Measurements from ENCODE around the gene FN1.

- TF ChIP-seq CTCF (IDR thresholded peaks at IDR 0.05) (no peak), POLR2A (IDR thresholded peaks at IDR 0.05) (no peak)
Measured at GRCh38 chr2:215316336-215316735, 119.5 kb downstream of the FN1 start.

Data from thyroid gland (tissue), 4 donors.